GM21360 (cell line): ENCODE measurements around the gene INTS13.
"Not testable (repeated sequence)": the region's sequence is repeated elsewhere in the genome, so short reads cannot be mapped to it uniquely, and the experiment has no call there.

ENCODE experiments used
- ATAC-seq: cut with Tn5 transposase; IDR thresholded peaks from one replicate; pipeline ENCODE4 v1.9.1; 2021; ENCODE audit warnings: mild to moderate bottlenecking, moderate library complexity; ENCODE audit not compliant: unreplicated experiment

Gene INTS13

GRCh38 chr12:26935636-26936378, 2.0 kb downstream of the INTS13 start:
- no peak for ATAC-seq

GRCh38 chr12:26929590-26929989, 8.2 kb downstream of the INTS13 start:
- ATAC-seq = no peak

GRCh38 chr12:26928661-26929060, 9.1 kb downstream of the INTS13 start:
- no peak for ATAC-seq

GRCh38 chr12:26921886-26922285, 15.9 kb downstream of the INTS13 start:
- ATAC-seq = no peak

- no peak for ATAC-seq
Measured at GRCh38 chr12:26919216-26919555, 18.6 kb downstream of the INTS13 start.

GRCh38 chr12:26918321-26919215, 19.2 kb downstream of the INTS13 start:
- ATAC-seq = no peak

GRCh38 chr12:26906704-26907103, 31.1 kb downstream of the INTS13 start:
- no peak for ATAC-seq

GRCh38 chr12:26906024-26906423, 31.8 kb downstream of the INTS13 start:
- no peak for ATAC-seq

- not testable (repeated sequence) for ATAC-seq
Measured at GRCh38 chr12:26903396-26903795, 34.4 kb downstream of the INTS13 start.

- no peak for ATAC-seq
Measured at GRCh38 chr12:26896913-26897312, 40.9 kb downstream of the INTS13 start.

GRCh38 chr12:26895672-26896071, 42.1 kb downstream of the INTS13 start:
- no peak for ATAC-seq

GRCh38 chr12:26891704-26892103, 46.1 kb downstream of the INTS13 start:
- no peak for ATAC-seq

GRCh38 chr12:26890784-26891183, 47.0 kb downstream of the INTS13 start:
- ATAC-seq = no peak

- ATAC-seq = peak; percentile 74
Measured at GRCh38 chr12:26884765-26885576, 52.8 kb downstream of the INTS13 start.

GRCh38 chr12:26880625-26881024, 57.2 kb downstream of the INTS13 start:
- no peak for ATAC-seq

GRCh38 chr12:26878661-26879119, 59.1 kb downstream of the INTS13 start:
- ATAC-seq = no peak

- ATAC-seq = peak; percentile 43
Measured at GRCh38 chr12:26874501-26875296, 63.1 kb downstream of the INTS13 start.

- no peak for ATAC-seq
Measured at GRCh38 chr12:26872625-26873024, 65.2 kb downstream of the INTS13 start.

GRCh38 chr12:26871985-26872384, 65.8 kb downstream of the INTS13 start:
- no peak for ATAC-seq
